H1 (cell line): ENCODE data around the gene BBS7. TPM values are rescaled to one million over a fixed set of nuclear protein-coding genes. Genes with fewer than 3 reads are reported as not detected.

ENCODE experiments used
- BRCA1 ChIP-seq: IDR thresholded peaks from 2 replicates; pipeline ENCODE4 v1.6.1; 2012; ENCODE audit warnings: low read depth, low read length, improper control_type of control experiment
- CEBPB ChIP-seq: IDR thresholded peaks from 2 replicates; pipeline ENCODE4 v1.6.1; 2012; ENCODE audit warnings: low read depth, low read length
- CHD2 ChIP-seq: IDR thresholded peaks from 2 replicates; pipeline ENCODE4 v1.6.1; 2012; ENCODE audit warnings: low read length, improper control_type of control experiment
- E2F6 ChIP-seq: IDR thresholded peaks from 2 replicates; pipeline ENCODE4 v1.6.1; 2012; ENCODE audit warnings: inconsistent platforms
- EP300 ChIP-seq, 2 experiments: IDR thresholded peaks; 1 replicate in 1 of 2; 2 replicates in 1 of 2; pipeline ENCODE4 v1.6.1; 2011 to 2012; ENCODE audit warnings: low read depth in 2 of 2, low read length in 2 of 2, mild to moderate bottlenecking in 2 of 2, borderline replicate concordance in 1 of 2, inconsistent platforms in 1 of 2, moderate library complexity in 1 of 2
- GTF2F1 ChIP-seq: IDR thresholded peaks from 2 replicates; pipeline ENCODE4 v1.6.1; 2012; ENCODE audit warnings: low read depth, low read length, improper control_type of control experiment, borderline replicate concordance
- KDM5A ChIP-seq: fragments of 200-600 bp; IDR thresholded peaks from 2 replicates; pipeline ENCODE4 v1.7.1; 2012; ENCODE audit warnings: mild to moderate bottlenecking, low read length, inconsistent platforms, mixed read lengths
- RXRA ChIP-seq: IDR thresholded peaks from 2 replicates; pipeline ENCODE4 v1.6.1; 2011; ENCODE audit warnings: low read depth, mild to moderate bottlenecking, low read length, moderate library complexity; ENCODE audit not compliant: insufficient read depth
- SIX5 ChIP-seq: IDR thresholded peaks from 2 replicates; pipeline ENCODE4 v1.6.1; 2011; ENCODE audit warnings: mild to moderate bottlenecking, low read depth, low read length
- SP2 ChIP-seq: IDR thresholded peaks from 2 replicates; pipeline ENCODE4 v1.6.1; 2012; ENCODE audit warnings: mild to moderate bottlenecking, low read length, inconsistent platforms
- SRF ChIP-seq: IDR thresholded peaks from 2 replicates; pipeline ENCODE4 v1.6.1; 2011; ENCODE audit warnings: mild to moderate bottlenecking, low read depth, low read length, moderate library complexity
- TAF1 ChIP-seq: IDR thresholded peaks from 2 replicates; pipeline ENCODE4 v1.6.1; 2011; ENCODE audit warnings: mild to moderate bottlenecking, low read depth, low read length
- polyA plus RNA-seq, 7 experiments: library from polyadenylated mRNA; depleted of rRNA in 3 of 7; stranded (reverse) in 5 of 7; unstranded in 2 of 7; fragments of >200 nt in 5 of 7; fragments of 200-250 nt in 2 of 7; gene quantifications; 1 replicate in 5 of 7; 2 replicates in 1 of 7; 4 replicates in 1 of 7; pipeline versions ENCODE4 v1.2.1 to v1.2.3, GENCODE V29; 2011 to 2013; ENCODE audit warnings: missing spikeins in 2 of 7, mixed read lengths in 2 of 7
- total RNA-seq: library from RNA; stranded (reverse); fragmentation: NEBNext Ultra II Directional; extraction: Animal tissue kit (Norgen Biotek cat#: 25700); gene quantifications from 2 replicates; pipeline ENCODE4 v1.2.1, GENCODE V29; 2021

BBS7 gene
- total and polyA plus RNA-seq, 2 of the 8 experiments (the other 6 are each of a cell fraction or from before 2014, with no cell fraction given) = 16.6 to 21.5 TPM

- no peak for TF ChIP-seq E2F6
- no peak for TF ChIP-seq GTF2F1
- no peak for TF ChIP-seq SP2
- TF ChIP-seq CHD2 = no peak
- TF ChIP-seq SRF = no peak
- TF ChIP-seq SIX5 = no peak
- TF ChIP-seq RXRA = no peak
- TF ChIP-seq BRCA1 = no peak
- no peak for TF ChIP-seq KDM5A
- TF ChIP-seq EP300 (IDR thresholded peaks at IDR 0.05; ENCODE audit: borderline replicate concordance in 1 of 2, low read depth in 2 of 2, low read length in 2 of 2) = no peak
- TF ChIP-seq TAF1 = no peak
- TF ChIP-seq CEBPB = no peak
Observed at GRCh38 chr4:121860121-121860520, 10.2 kb downstream of the BBS7 start (continued).
